RPMI7951 (cell line): ENCODE results near the gene LGSN. TPM values are rescaled to one million over a fixed set of nuclear protein-coding genes. Genes with fewer than 3 reads are reported as not detected.
"Not testable (repeated sequence)": the region's sequence is repeated elsewhere in the genome, so short reads cannot be mapped to it uniquely, and the experiment has no call there.

ENCODE experiments used
- DNase-seq: peaks from one replicate; pipeline ENCODE4 v3.0.0-alpha.2; 2012; ENCODE audit warnings: low read depth
- total RNA-seq: library from RNA; depleted of rRNA; stranded (reverse); fragments of >200 nt; shearing (Covaris generic); gene quantifications from 2 replicates; pipeline ENCODE4 v1.2.3, GENCODE V29; 2014; rRNA removed

Gene LGSN
- total RNA-seq, 1 experiment from 2014 or later = not detected

GRCh38 chr6:63245420-63245819, 74.4 kb downstream of the LGSN start:
- DNase-seq = no peak

- DNase-seq = no peak
These were observed 83.4 kb downstream of the LGSN start for GRCh38 chr6:63236398-63236817.

GRCh38 chr6:63230511-63230910, 89.3 kb downstream of the LGSN start:
- not testable (repeated sequence) for DNase-seq

- DNase-seq = not testable (repeated sequence)
These were observed 89.8 kb downstream of the LGSN start for GRCh38 chr6:63230027-63230426.

- DNase-seq = not testable (repeated sequence)
These were observed 91.6 kb downstream of the LGSN start for GRCh38 chr6:63227928-63228894.

- DNase-seq = not testable (repeated sequence)
These were observed 93.8 kb downstream of the LGSN start for GRCh38 chr6:63225987-63226386.

Other genes with a start within 250 kb of the LGSN start
- 1.7 and 3.2 TPM in 2 replicates for gene FKBP1C, start 108.5 kb downstream of the LGSN start, total RNA-seq